ENCODE results near the gene HELQ. TPM values are rescaled to one million over a fixed set of nuclear protein-coding genes. Genes with fewer than 3 reads are reported as not detected.
"Not testable (repeated sequence)": the region's sequence is repeated elsewhere in the genome, so short reads cannot be mapped to it uniquely, and the experiment has no call there.

Gene HELQ
- total and polyA plus RNA-seq, 2 donors (not counting 1 experiment from before 2014, with no cell fraction given), result 12.0 to 14.4 TPM

DNA sequence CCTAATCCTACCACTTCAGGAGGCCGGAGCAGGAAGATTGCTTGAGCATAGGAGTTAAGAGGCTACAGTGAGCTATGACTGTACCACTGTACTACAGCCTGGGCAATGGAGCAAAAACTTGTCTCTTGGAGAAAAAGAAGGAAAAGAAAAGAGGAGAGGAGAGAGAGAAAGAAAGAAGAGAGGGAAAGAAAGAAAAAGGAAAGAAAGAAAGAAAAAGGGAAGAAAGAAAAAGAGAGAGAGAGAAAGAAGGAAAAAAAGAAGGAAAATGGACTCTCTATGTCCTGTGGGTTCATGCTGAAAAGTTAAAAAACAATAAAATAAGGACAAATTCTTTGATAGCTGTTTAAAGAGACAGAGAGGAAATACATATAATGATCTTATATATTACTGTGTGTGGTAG, 42.6 kb upstream of the HELQ start:
- H3K9ac ChIP-seq (ENCODE audit: insufficient read depth, low read length), result no peak overlapping the region
- H3K79me2 ChIP-seq (ENCODE audit: control insufficient read depth, insufficient read depth, low read length), result no peaks in the 10 kb centered on the region
- no peak overlapping the region for H3K27ac ChIP-seq (ENCODE audit: insufficient read depth, low read length)
- no peak for DNase-seq (ENCODE audit: low read depth in 2 of 2)
- H3K27me3 ChIP-seq (ENCODE audit: control insufficient read depth, insufficient read depth, low read length), result no peaks in the 10 kb centered on the region
- H3K36me3 ChIP-seq (ENCODE audit: control insufficient read depth, insufficient read depth, low read length), result no peaks in the 10 kb centered on the region
- H3K9me3 ChIP-seq (ENCODE audit: control insufficient read depth, insufficient read depth, low read depth, low read length), result no peaks in the 10 kb centered on the region
- H2AFZ ChIP-seq (ENCODE audit: low read length), result no peak overlapping the region
- H4K20me1 ChIP-seq (ENCODE audit: control insufficient read depth, extremely low read depth, insufficient read depth, low read length), result no peaks in the 10 kb centered on the region
- no peak overlapping the region for H3K4me3 ChIP-seq (replicated peaks in 1 of 4; ENCODE audit: control extremely low read depth in 1 of 4, insufficient read depth in 1 of 4, low read depth in 3 of 4, low read length in 4 of 4)
- TF ChIP-seq EZH2 (IDR thresholded peaks at IDR 0.05; ENCODE audit: low read length, missing control alignments), result no peak
- TF ChIP-seq, protein P1, sequence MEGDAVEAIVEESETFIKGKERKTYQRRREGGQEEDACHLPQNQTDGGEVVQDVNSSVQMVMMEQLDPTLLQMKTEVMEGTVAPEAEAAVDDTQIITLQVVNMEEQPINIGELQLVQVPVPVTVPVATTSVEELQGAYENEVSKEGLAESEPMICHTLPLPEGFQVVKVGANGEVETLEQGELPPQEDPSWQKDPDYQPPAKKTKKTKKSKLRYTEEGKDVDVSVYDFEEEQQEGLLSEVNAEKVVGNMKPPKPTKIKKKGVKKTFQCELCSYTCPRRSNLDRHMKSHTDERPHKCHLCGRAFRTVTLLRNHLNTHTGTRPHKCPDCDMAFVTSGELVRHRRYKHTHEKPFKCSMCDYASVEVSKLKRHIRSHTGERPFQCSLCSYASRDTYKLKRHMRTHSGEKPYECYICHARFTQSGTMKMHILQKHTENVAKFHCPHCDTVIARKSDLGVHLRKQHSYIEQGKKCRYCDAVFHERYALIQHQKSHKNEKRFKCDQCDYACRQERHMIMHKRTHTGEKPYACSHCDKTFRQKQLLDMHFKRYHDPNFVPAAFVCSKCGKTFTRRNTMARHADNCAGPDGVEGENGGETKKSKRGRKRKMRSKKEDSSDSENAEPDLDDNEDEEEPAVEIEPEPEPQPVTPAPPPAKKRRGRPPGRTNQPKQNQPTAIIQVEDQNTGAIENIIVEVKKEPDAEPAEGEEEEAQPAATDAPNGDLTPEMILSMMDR (conservative IDR thresholded peaks at IDR 0.05 in 1 of 2, IDR thresholded peaks at IDR 0.05 in 1 of 2; ENCODE audit: low read depth in 1 of 2, low read length in 2 of 2), result no peak
- H3K4me2 ChIP-seq (ENCODE audit: extremely low read depth, insufficient read depth, low read length), result no peak overlapping the region
- no peaks in the 10 kb centered on the region for H3K4me1 ChIP-seq (ENCODE audit: control insufficient read depth, extremely low read depth, insufficient read depth, low read length)

DNA sequence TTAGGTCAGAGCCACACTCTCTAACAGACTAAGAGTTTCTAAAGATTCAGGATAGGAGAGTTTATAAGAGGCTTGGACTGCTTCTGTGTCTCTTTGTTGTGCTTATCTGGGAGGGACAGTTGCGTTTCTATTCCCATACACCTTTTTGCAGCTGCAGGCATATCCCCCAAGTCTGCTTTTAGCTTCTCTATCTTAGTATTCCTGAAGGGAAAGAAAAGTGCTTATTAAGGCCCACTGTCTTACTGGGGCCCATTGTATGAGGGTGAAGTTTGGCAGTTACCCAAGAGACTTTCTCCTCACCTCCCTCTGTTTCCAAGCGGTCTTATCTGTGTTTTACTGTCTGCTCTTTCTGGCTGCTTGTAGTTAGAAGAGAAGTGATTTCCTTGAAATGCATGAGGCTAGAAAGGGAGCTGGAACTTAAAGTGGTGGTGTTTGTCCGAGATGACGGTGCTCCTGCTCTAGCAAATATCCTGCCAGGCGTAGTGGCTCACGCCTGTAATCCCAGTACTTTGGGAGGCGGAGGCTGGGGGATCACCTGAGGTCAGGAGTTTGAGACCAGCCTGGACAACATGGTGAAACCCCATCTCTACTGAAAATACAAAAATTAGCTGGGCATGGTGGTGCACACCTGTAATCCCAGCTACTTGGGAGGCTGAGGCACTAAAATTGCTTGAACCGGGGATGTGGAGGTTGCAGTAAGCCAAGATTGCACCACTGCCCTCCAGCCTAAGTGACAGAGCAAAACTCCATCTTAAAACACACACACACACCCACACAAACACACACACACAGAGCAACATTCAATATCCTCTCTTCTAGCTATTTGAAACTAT, 40.7 kb upstream of the HELQ start:
- not testable (repeated sequence) for H3K4me2 ChIP-seq (ENCODE audit: extremely low read depth, insufficient read depth, low read length); DNase-seq (ENCODE audit: low read depth in 2 of 2); H3K79me2 ChIP-seq (ENCODE audit: control insufficient read depth, insufficient read depth, low read length); H3K9me3 ChIP-seq (ENCODE audit: control insufficient read depth, insufficient read depth, low read depth, low read length); H3K27ac ChIP-seq (ENCODE audit: insufficient read depth, low read length); H3K4me1 ChIP-seq (ENCODE audit: control insufficient read depth, extremely low read depth, insufficient read depth, low read length); H3K36me3 ChIP-seq (ENCODE audit: control insufficient read depth, insufficient read depth, low read length); H3K4me3 ChIP-seq (replicated peaks in 1 of 4; ENCODE audit: control extremely low read depth in 1 of 4, insufficient read depth in 1 of 4, low read depth in 3 of 4, low read length in 4 of 4); H4K20me1 ChIP-seq (ENCODE audit: control insufficient read depth, extremely low read depth, insufficient read depth, low read length); H3K27me3 ChIP-seq (ENCODE audit: control insufficient read depth, insufficient read depth, low read length); H3K9ac ChIP-seq (ENCODE audit: insufficient read depth, low read length); H2AFZ ChIP-seq (ENCODE audit: low read length)

DNA sequence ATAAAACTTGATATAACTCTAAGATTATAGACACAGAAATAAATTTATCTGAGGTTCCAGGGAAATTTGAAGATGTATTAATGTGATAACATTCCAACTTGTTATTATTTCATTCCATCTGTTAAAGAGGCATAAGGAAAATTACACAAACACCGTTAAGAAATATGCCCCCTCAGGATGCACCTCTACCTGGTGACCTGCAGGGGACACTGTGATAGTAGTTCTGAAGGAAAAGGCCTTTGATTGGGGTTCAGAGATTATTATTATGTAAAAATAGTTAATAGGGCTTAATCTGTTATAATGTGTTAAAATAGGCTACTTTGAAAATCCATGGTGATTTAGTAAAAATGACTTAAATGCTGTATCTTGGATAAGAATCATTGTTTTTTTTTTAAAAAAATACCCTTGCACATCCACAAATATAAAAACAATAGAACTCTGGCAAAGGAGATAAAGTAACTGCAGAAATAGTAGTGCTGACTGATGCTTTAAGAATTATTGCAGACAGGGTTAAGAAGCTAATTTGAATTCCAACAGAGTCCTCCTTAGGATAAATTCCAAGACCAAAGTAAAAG, 35.3 kb upstream of the HELQ start:
- H3K4me1 ChIP-seq (ENCODE audit: control insufficient read depth, extremely low read depth, insufficient read depth, low read length), result no peaks in the 10 kb centered on the region
- no peaks in the 10 kb centered on the region for H3K79me2 ChIP-seq (ENCODE audit: control insufficient read depth, insufficient read depth, low read length)
- TF ChIP-seq, protein P1 (conservative IDR thresholded peaks at IDR 0.05 in 1 of 2, IDR thresholded peaks at IDR 0.05 in 1 of 2; ENCODE audit: low read depth in 1 of 2, low read length in 2 of 2), result peak; percentile 77 to 80
- TF ChIP-seq EZH2 (IDR thresholded peaks at IDR 0.05; ENCODE audit: low read length, missing control alignments), result no peak
- H3K27ac ChIP-seq (ENCODE audit: insufficient read depth, low read length), result no peak overlapping the region
- no peaks in the 10 kb centered on the region for H3K36me3 ChIP-seq (ENCODE audit: control insufficient read depth, insufficient read depth, low read length)
- no peaks in the 10 kb centered on the region for H3K27me3 ChIP-seq (ENCODE audit: control insufficient read depth, insufficient read depth, low read length)
- H3K9me3 ChIP-seq (ENCODE audit: control insufficient read depth, insufficient read depth, low read depth, low read length), result no peaks in the 10 kb centered on the region
- no peaks in the 10 kb centered on the region for H4K20me1 ChIP-seq (ENCODE audit: control insufficient read depth, extremely low read depth, insufficient read depth, low read length)
- no peak overlapping the region for H3K9ac ChIP-seq (ENCODE audit: insufficient read depth, low read length)
- no peak overlapping the region for H3K4me2 ChIP-seq (ENCODE audit: extremely low read depth, insufficient read depth, low read length)
- no peak overlapping the region for H3K4me3 ChIP-seq (replicated peaks in 1 of 4; ENCODE audit: control extremely low read depth in 1 of 4, insufficient read depth in 1 of 4, low read depth in 3 of 4, low read length in 4 of 4)
- H2AFZ ChIP-seq (ENCODE audit: low read length), result no peak overlapping the region
- peak; percentile 24 to 37 for DNase-seq (ENCODE audit: low read depth in 2 of 2)

Measured in fibroblast of lung (primary cell).